Measurements from ENCODE around the gene ABCC2.

DNA sequence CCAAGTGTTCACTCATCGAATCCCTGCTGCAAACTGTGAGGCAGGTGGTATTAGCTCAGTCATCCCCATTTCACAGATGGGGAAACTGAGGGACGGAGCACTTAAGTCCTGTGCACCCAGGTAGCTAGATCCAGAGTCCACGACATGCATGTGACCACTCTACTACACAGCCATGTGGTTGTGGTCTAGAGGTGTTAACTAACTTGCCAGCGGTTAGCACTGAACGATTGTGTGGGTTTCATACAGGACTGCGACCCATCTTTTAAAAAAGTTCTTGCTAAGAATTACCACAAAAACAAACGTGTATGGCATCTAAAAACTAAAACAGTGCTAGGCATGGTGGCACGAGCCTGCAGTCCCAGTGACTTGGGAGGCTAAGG lies 16.1 kb upstream of the ABCC2 start:
- TF ChIP-seq, protein P1, sequence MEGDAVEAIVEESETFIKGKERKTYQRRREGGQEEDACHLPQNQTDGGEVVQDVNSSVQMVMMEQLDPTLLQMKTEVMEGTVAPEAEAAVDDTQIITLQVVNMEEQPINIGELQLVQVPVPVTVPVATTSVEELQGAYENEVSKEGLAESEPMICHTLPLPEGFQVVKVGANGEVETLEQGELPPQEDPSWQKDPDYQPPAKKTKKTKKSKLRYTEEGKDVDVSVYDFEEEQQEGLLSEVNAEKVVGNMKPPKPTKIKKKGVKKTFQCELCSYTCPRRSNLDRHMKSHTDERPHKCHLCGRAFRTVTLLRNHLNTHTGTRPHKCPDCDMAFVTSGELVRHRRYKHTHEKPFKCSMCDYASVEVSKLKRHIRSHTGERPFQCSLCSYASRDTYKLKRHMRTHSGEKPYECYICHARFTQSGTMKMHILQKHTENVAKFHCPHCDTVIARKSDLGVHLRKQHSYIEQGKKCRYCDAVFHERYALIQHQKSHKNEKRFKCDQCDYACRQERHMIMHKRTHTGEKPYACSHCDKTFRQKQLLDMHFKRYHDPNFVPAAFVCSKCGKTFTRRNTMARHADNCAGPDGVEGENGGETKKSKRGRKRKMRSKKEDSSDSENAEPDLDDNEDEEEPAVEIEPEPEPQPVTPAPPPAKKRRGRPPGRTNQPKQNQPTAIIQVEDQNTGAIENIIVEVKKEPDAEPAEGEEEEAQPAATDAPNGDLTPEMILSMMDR (conservative IDR thresholded peaks at IDR 0.05 in 1 of 2, IDR thresholded peaks at IDR 0.05 in 1 of 2; ENCODE audit: low read depth in 1 of 2, low read length in 2 of 2), result no peak
- TF ChIP-seq EZH2 (IDR thresholded peaks at IDR 0.05; ENCODE audit: low read length, missing control alignments), result no peak
